H1 (cell line): Measurements from ENCODE around the gene RAB35. TPM values are rescaled to one million over a fixed set of nuclear protein-coding genes. Genes with fewer than 3 reads are reported as not detected.

Experiments used
- CTCF ChIA-PET: fragments of 300-600 bp; sonication (Branson Sonifier 250); formaldehyde crosslinking; loops from one replicate; lab custom pipeline; 2021; ENCODE audit not compliant: partially characterized antibody; lab: Charles Lee
- POLR2A ChIA-PET: fragments of 300-600 bp; sonication (Branson Sonifier 250); formaldehyde crosslinking; loops from one replicate; lab custom pipeline; 2021; ENCODE audit warnings: inconsistent platforms; ENCODE audit not compliant: partially characterized antibody; lab: Charles Lee
- DNase-seq, 2 experiments: peaks; one replicate each; pipeline versions ENCODE4 v3.0.0 to v3.0.0-alpha.2; 2010 to 2022; ENCODE audit warnings: low spot score in 2 of 2, low read depth in 1 of 2, mixed read lengths in 1 of 2
- FAIRE-seq: peaks from 2 replicates; lab custom pipeline; 2011; peaks lifted over from hg19 to GRCh38; lab: Jason Lieb, UNC
- H2AFZ ChIP-seq: 2 replicates; pipeline ENCODE4 v1.8.1; 2012; ENCODE audit warnings: low read length, inconsistent platforms
- H2AK5ac ChIP-seq: 2 replicates; pipeline ENCODE4 v1.6.1; 2013; ENCODE audit warnings: low read depth, low read length
- H2BK120ac ChIP-seq: replicated peaks from 2 replicates; pipeline ENCODE3; 2013; ENCODE audit warnings: low read depth, low read length, inconsistent platforms
- H2BK12ac ChIP-seq: 2 replicates; pipeline ENCODE4 v1.6.1; 2013; ENCODE audit warnings: low read depth, low read length
- H2BK15ac ChIP-seq: 2 replicates; pipeline ENCODE4 v1.6.1; 2013; ENCODE audit warnings: low read length
- H2BK20ac ChIP-seq: 2 replicates; pipeline ENCODE4 v1.6.1; 2013; ENCODE audit warnings: low read length
- H2BK5ac ChIP-seq: 2 replicates; pipeline ENCODE4 v1.6.1; 2013; ENCODE audit warnings: low read depth, low read length
- H3K14ac ChIP-seq: 2 replicates; pipeline ENCODE4 v1.6.1; 2013; ENCODE audit warnings: inconsistent platforms; ENCODE audit not compliant: insufficient read length
- H3K18ac ChIP-seq: 2 replicates; pipeline ENCODE4 v1.6.1; 2013; ENCODE audit warnings: low read length; ENCODE audit errors: extremely low read depth
- H3K23ac ChIP-seq: 2 replicates; pipeline ENCODE4 v1.6.1; 2013; ENCODE audit warnings: inconsistent platforms; ENCODE audit not compliant: insufficient read length
- H3K23me2 ChIP-seq: 2 replicates; pipeline ENCODE4 v1.6.1; 2013; ENCODE audit warnings: low read depth, low read length
- H3K27ac ChIP-seq: 2 replicates; pipeline ENCODE4 v1.6.1; 2011; ENCODE audit warnings: low read depth, low read length, inconsistent platforms
- H3K27me3 ChIP-seq, 4 experiments: replicated peaks in 1 of 4; 1 replicate in 1 of 4; 2 replicates in 3 of 4; pipeline versions ENCODE4 v1.6.1 to v1.8.1; 2011 to 2013; ENCODE audit warnings: low read length in 3 of 4, mild to moderate bottlenecking in 3 of 4, inconsistent platforms in 2 of 4, mixed read lengths in 2 of 4, moderate library complexity in 1 of 4; ENCODE audit not compliant: control insufficient read depth in 3 of 4, insufficient read depth in 3 of 4; ENCODE audit errors: extremely low read depth in 1 of 4
- H3K36me3 ChIP-seq, 4 experiments: 2 replicates each; pipeline versions ENCODE4 v1.6.1 to v1.8.1; 2011 to 2013; ENCODE audit warnings: mild to moderate bottlenecking in 4 of 4, low read length in 3 of 4, moderate library complexity in 2 of 4, control low read depth in 1 of 4, inconsistent platforms in 1 of 4; ENCODE audit not compliant: insufficient read depth in 4 of 4, control insufficient read depth in 2 of 4
- H3K4ac ChIP-seq: replicated peaks from 2 replicates; pipeline ENCODE3; 2013; ENCODE audit warnings: low read length, low read depth, mixed read lengths, inconsistent platforms; ENCODE audit not compliant: insufficient read length
- H3K4me1 ChIP-seq, 4 experiments: replicated peaks in 1 of 4; 1 replicate in 1 of 4; 2 replicates in 3 of 4; pipeline versions ENCODE4 v1.6.1 to v1.8.1; 2011 to 2013; ENCODE audit warnings: low read length in 3 of 4, inconsistent platforms in 2 of 4, mixed read lengths in 1 of 4; ENCODE audit not compliant: insufficient read depth in 4 of 4, control insufficient read depth in 3 of 4
- H3K4me2 ChIP-seq, 2 experiments: 2 replicates each; pipeline versions ENCODE4 v1.6.1 to v1.8.1; 2011 to 2013; ENCODE audit warnings: low read depth in 2 of 2, low read length in 2 of 2, control low read depth in 1 of 2, inconsistent platforms in 1 of 2, mild to moderate bottlenecking in 1 of 2; ENCODE audit not compliant: insufficient read depth in 1 of 2
- H3K4me3 ChIP-seq, 4 experiments: fragments of 200-600, 300-600 bp in 1 of 4; sonication (generic), shearing (Covaris generic), sonication (Bioruptor Twin) in 1 of 4; 2 replicates each; pipeline versions ENCODE4 v1.5.1 to v1.8.1; 2011 to 2016; ENCODE audit warnings: low read length in 4 of 4, low read depth in 3 of 4, control low read depth in 2 of 4, inconsistent platforms in 2 of 4, mild to moderate bottlenecking in 2 of 4, mixed read lengths in 1 of 4, moderate library complexity in 1 of 4; ENCODE audit not compliant: insufficient read depth in 2 of 4; ENCODE audit errors: extremely low read depth in 1 of 4
- H3K56ac ChIP-seq: replicated peaks from 2 replicates; pipeline ENCODE3; 2013; ENCODE audit warnings: low read depth, mild to moderate bottlenecking, mixed read lengths, low read length, inconsistent platforms; ENCODE audit not compliant: insufficient read length
- H3K79me1 ChIP-seq: 2 replicates; pipeline ENCODE4 v1.6.1; 2013; ENCODE audit warnings: low read depth, low read length, control low read depth
- H3K79me2 ChIP-seq, 2 experiments: 2 replicates each; pipeline versions ENCODE4 v1.6.1 to v1.8.1; 2012 to 2013; ENCODE audit warnings: low read length in 2 of 2, mild to moderate bottlenecking in 2 of 2, inconsistent platforms in 1 of 2; ENCODE audit not compliant: insufficient read depth in 2 of 2, control insufficient read depth in 1 of 2
- H3K9ac ChIP-seq, 4 experiments: replicated peaks in 1 of 4; 1 replicate in 1 of 4; 2 replicates in 3 of 4; pipeline versions ENCODE4 v1.6.1 to v1.8.1; 2011 to 2013; ENCODE audit warnings: low read depth in 3 of 4, low read length in 3 of 4, control low read depth in 2 of 4, mild to moderate bottlenecking in 2 of 4, moderate library complexity in 2 of 4, inconsistent platforms in 1 of 4; ENCODE audit errors: extremely low read depth in 1 of 4
- H3K9me3 ChIP-seq, 2 experiments: 2 replicates each; pipeline versions ENCODE4 v1.6.1 to v1.8.1; 2012 to 2013; ENCODE audit warnings: mild to moderate bottlenecking in 2 of 2, moderate library complexity in 2 of 2, control low read depth in 1 of 2, inconsistent platforms in 1 of 2, low read depth in 1 of 2, low read length in 1 of 2, mixed read lengths in 1 of 2; ENCODE audit not compliant: insufficient read depth in 2 of 2
- H4K20me1 ChIP-seq, 2 experiments: replicated peaks in 1 of 2; 2 replicates each; pipeline versions ENCODE3 to v1.8.1; 2011 to 2013; ENCODE audit warnings: inconsistent platforms in 2 of 2, low read length in 2 of 2, mild to moderate bottlenecking in 1 of 2; ENCODE audit not compliant: insufficient read depth in 2 of 2, control insufficient read depth in 1 of 2
- H4K5ac ChIP-seq: 2 replicates; pipeline ENCODE4 v1.6.1; 2013; ENCODE audit warnings: low read length, low read depth, mixed read lengths, inconsistent platforms; ENCODE audit not compliant: insufficient read length
- H4K8ac ChIP-seq: 2 replicates; pipeline ENCODE4 v1.8.0; 2013; ENCODE audit warnings: mild to moderate bottlenecking, moderate library complexity, low read length, inconsistent platforms; ENCODE audit not compliant: insufficient read depth; ENCODE audit errors: extremely low read depth
- H4K91ac ChIP-seq: replicated peaks from 2 replicates; pipeline ENCODE3; 2013; ENCODE audit warnings: low read length, mixed read lengths, inconsistent platforms; ENCODE audit not compliant: insufficient read length
- JUND ChIP-seq: IDR thresholded peaks from 2 replicates; pipeline ENCODE4 v1.6.1; 2011; ENCODE audit warnings: mild to moderate bottlenecking, improper control_type of control experiment, low read length
- WGBS, 2 experiments: shearing (Covaris generic) in 1 of 2; methylation state at CpG; one replicate each; pipeline versions ENCODE4 v1.1.6 to v1.1.7; 2013 to 2015; ENCODE audit warnings: low lambda C conversion rate in 2 of 2, mixed read lengths in 2 of 2, inconsistent platforms in 1 of 2, low coverage in 1 of 2, missing lambda C conversion rate in 1 of 2; ENCODE audit not compliant: insufficient replicate concordance in 2 of 2, insufficient coverage in 1 of 2, insufficient read length in 1 of 2; ENCODE audit errors: extremely low coverage in 1 of 2, missing lambda C conversion rate in 1 of 2; 5-methylcytosine and 5-hydroxymethylcytosine counted together
- polyA plus RNA-seq, 7 experiments: library from polyadenylated mRNA; depleted of rRNA in 3 of 7; stranded (reverse) in 5 of 7; unstranded in 2 of 7; fragments of >200 nt in 5 of 7; fragments of 200-250 nt in 2 of 7; gene quantifications; 1 replicate in 5 of 7; 2 replicates in 1 of 7; 4 replicates in 1 of 7; pipeline versions ENCODE4 v1.2.1 to v1.2.3, GENCODE V29; 2011 to 2013; ENCODE audit warnings: missing spikeins in 2 of 7, mixed read lengths in 2 of 7
- total RNA-seq: library from RNA; stranded (reverse); fragmentation: NEBNext Ultra II Directional; extraction: Animal tissue kit (Norgen Biotek cat#: 25700); gene quantifications from 2 replicates; pipeline ENCODE4 v1.2.1, GENCODE V29; 2021
- TF ChIP-seq, protein P1 (sequence below): IDR thresholded peaks from 2 replicates; pipeline ENCODE4 v1.6.1; 2012; ENCODE audit warnings: inconsistent platforms

Gene RAB35
- total and polyA plus RNA-seq, 2 of the 8 experiments (the other 6 are each of a cell fraction or from before 2014, with no cell fraction given), result 33.4 to 39.0 TPM

DNA sequence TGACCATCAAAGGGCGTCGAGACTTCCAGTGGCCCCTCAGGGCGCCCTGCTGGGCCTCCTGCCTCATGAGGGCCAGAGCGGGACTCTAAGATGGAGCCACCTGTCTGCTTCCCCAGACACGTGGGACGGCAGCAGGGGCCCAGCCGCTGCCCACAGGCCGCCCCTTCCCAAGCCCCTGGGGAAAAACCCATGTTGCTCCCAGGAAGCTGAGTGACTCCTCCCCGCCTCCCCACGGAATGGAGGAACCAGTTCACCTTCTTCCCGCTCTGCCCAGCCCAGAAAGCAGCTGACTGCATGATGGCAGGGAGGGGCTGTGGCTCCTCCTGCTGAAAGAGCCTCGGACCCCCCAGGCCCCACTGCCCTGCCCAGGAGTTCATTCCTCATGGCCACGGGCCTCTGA lies 14.9 kb downstream of the RAB35 start:
- no peak overlapping the region for H4K8ac ChIP-seq
- H3K4me1 ChIP-seq, result peaks cover 0 to 9% (median 5%) of the 10 kb centered on the region in 4 experiments; a peak in 5 of 7 replicates
- no peaks in the 10 kb centered on the region for H3K9me3 ChIP-seq
- no peak overlapping the region for H4K91ac ChIP-seq
- no peak overlapping the region for H2BK5ac ChIP-seq
- no peak overlapping the region for H3K4me2 ChIP-seq
- H3K4me3 ChIP-seq, result no peak overlapping the region
- H3K56ac ChIP-seq, result no peak overlapping the region
- TF ChIP-seq, protein P1, sequence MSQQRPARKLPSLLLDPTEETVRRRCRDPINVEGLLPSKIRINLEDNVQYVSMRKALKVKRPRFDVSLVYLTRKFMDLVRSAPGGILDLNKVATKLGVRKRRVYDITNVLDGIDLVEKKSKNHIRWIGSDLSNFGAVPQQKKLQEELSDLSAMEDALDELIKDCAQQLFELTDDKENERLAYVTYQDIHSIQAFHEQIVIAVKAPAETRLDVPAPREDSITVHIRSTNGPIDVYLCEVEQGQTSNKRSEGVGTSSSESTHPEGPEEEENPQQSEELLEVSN, result 0 out of 2 replicates have a peak, but pooled peaks have one; percentile 29
- TF ChIP-seq JUND, result no peak
- H3K23me2 ChIP-seq, result no peaks in the 10 kb centered on the region
- H2BK12ac ChIP-seq, result no peak overlapping the region
- H3K9ac ChIP-seq, result no peak overlapping the region
- H3K79me1 ChIP-seq, result peaks cover 10% of the 10 kb centered on the region; the same call in 1 of the 2 replicates
- FAIRE-seq (no peak), DNase-seq (no peak)
- H3K14ac ChIP-seq, result no peak overlapping the region
- 86% methylated on average over 13 of the region's 13 CpGs; no CpG with 5 or more reads in 1 of the 2 experiments for WGBS, 2 experiments
- ChIA-PET POLR2A (interaction anchor here (0.6 to 6.3 kb wide), 11 partner anchors 8 to 190 kb away, joined by 3 to 52 read pairs (median 5); partner anchors contain the start of genes RAB35 and RNU4-2), CTCF (interaction anchor here (0.5 to 2.6 kb wide), 3 partner anchors 12 to 1251 kb away, joined by 3 to 12 read pairs (median 3); partner anchors contain the start of gene RAB35)
- H4K5ac ChIP-seq, result no peak overlapping the region
- no peak overlapping the region for H2BK120ac ChIP-seq
- no peak overlapping the region for H2AK5ac ChIP-seq
- no peak overlapping the region; the same call in 1 of the 2 replicates for H2BK15ac ChIP-seq
- H2BK20ac ChIP-seq, result no peak overlapping the region
- H3K27me3 ChIP-seq, result no peaks in the 10 kb centered on the region
- no peak overlapping the region for H3K27ac ChIP-seq
- H3K18ac ChIP-seq, result no peak overlapping the region
- no peak overlapping the region for H3K4ac ChIP-seq
- H2AFZ ChIP-seq, result no peak overlapping the region
- H3K23ac ChIP-seq, result no peak overlapping the region
- peaks cover 6 to 19% of the 10 kb centered on the region in 2 experiments for H4K20me1 ChIP-seq
- peaks cover 0 to 43% of the 10 kb centered on the region in 2 experiments; a peak in 3 of 4 replicates for H3K79me2 ChIP-seq
- peaks cover 0 to 19% (median 8%) of the 10 kb centered on the region in 4 experiments; a peak in 6 of 8 replicates for H3K36me3 ChIP-seq
